Thyroid gland (tissue), 4 donors: ENCODE measurements around the gene PCBP3. TPM values are rescaled to one million over a fixed set of nuclear protein-coding genes. Genes with fewer than 3 reads are reported as not detected.

Experiments used
- DNase-seq, 2 donors: peaks; one replicate each; pipeline ENCODE4 v3.0.0-alpha.2; 2019
- H3K27ac ChIP-seq, 3 donors: fragments of 200-600 bp; sonication (generic); 1 replicate in 2 of 3; 2 replicates in 1 of 3; pipeline ENCODE4 v1.5.1; 2016 to 2019; ENCODE audit warnings: mild to moderate bottlenecking in 1 of 3, moderate library complexity in 1 of 3
- H3K27me3 ChIP-seq: fragments of 200-600 bp; sonication (generic); one replicate; pipeline ENCODE4 v1.5.1; 2019
- H3K36me3 ChIP-seq, 2 donors: fragments of 200-600 bp; sonication (generic); one replicate each; pipeline ENCODE4 v1.5.1; 2016 to 2019
- H3K4me1 ChIP-seq, 2 donors: fragments of 200-600 bp; sonication (generic); one replicate each; pipeline ENCODE4 v1.5.1; 2017 to 2019
- H3K4me3 ChIP-seq, 3 donors: fragments of 200-600 bp; sonication (generic); replicated peaks in 1 of 3; 1 replicate in 2 of 3; 2 replicates in 1 of 3; pipeline ENCODE4 v1.5.1; 2016; ENCODE audit warnings: mild to moderate bottlenecking in 1 of 3
- H3K9me3 ChIP-seq: fragments of 200-600 bp; sonication (generic); one replicate; pipeline ENCODE4 v1.5.1; 2017
- CTCF ChIP-seq, 6 experiments: fragments of 200-600 bp in 3 of 6; fragments of 450-650 bp in 3 of 6; sonication (generic) in 3 of 6; IDR thresholded peaks; one replicate each; pipeline ENCODE4 v1.5.1; 2016 to 2019; ENCODE audit warnings: antibody characterized with exemption in 6 of 6, mild to moderate bottlenecking in 2 of 6, inconsistent platforms in 1 of 6, moderate library complexity in 1 of 6
- POLR2A ChIP-seq, 2 donors: fragments of 450-650 bp; IDR thresholded peaks; one replicate each; pipeline ENCODE4 v1.6.1; 2017; ENCODE audit warnings: antibody characterized with exemption in 2 of 2, mild to moderate bottlenecking in 2 of 2, moderate library complexity in 1 of 2
- WGBS, 2 donors: methylation state at CpG; one replicate each; pipeline ENCODE4 v1.1.5; 2017; 5-methylcytosine and 5-hydroxymethylcytosine counted together
- intact Hi-C: fragments of 100-400 bp; cut with DNase I; formaldehyde crosslinking; loops from one replicate; pipeline ENCODE4 v1.15.1; 2023
- total RNA-seq, 4 donors: library from RNA; depleted of rRNA; stranded (reverse); fragments of >200 nt; gene quantifications; one replicate each; pipeline ENCODE4 v1.2.3, GENCODE V29; 2016

Gene PCBP3
- total RNA-seq, 4 donors from 2014 or later = 0.33 to 0.98 (median 0.54) TPM; not detected in 1

GRCh38 chr21:45909238-45909988 lies 265.9 kb downstream of the PCBP3 start:
- intact Hi-C loops = no loop called here
- WGBS, 2 donors = 58 to 84% methylated on average over 3 to 11 of the region's 23 CpGs
- no peaks in the 10 kb centered on the region for H3K4me1 ChIP-seq
- TF ChIP-seq CTCF (IDR thresholded peaks at IDR 0.05) (no peak), POLR2A (IDR thresholded peaks at IDR 0.05) (no peak)
- no peak overlapping the region for H3K4me3 ChIP-seq
- H3K27me3 ChIP-seq = no peaks in the 10 kb centered on the region
- no peaks in the 10 kb centered on the region for H3K36me3 ChIP-seq
- H3K9me3 ChIP-seq = no peaks in the 10 kb centered on the region
- DNase-seq = no peak
- H3K27ac ChIP-seq = no peak overlapping the region

GRCh38 chr21:45910155-45910547 lies 266.6 kb downstream of the PCBP3 start:
- no peak for TF ChIP-seq POLR2A (IDR thresholded peaks at IDR 0.05)
- TF ChIP-seq CTCF (IDR thresholded peaks at IDR 0.05) = no peak
- no peak overlapping the region for H3K27ac ChIP-seq
- DNase-seq = no peak
- intact Hi-C loops = no loop called here
- H3K4me3 ChIP-seq = no peak overlapping the region
- no peaks in the 10 kb centered on the region for H3K4me1 ChIP-seq
- no peaks in the 10 kb centered on the region for H3K36me3 ChIP-seq
- H3K9me3 ChIP-seq = no peaks in the 10 kb centered on the region
- H3K27me3 ChIP-seq = no peaks in the 10 kb centered on the region
- 30 to 43% methylated on average over 1 to 2 of the region's 5 CpGs for WGBS, 2 donors

GRCh38 chr21:45910548-45911221 lies 267.2 kb downstream of the PCBP3 start:
- intact Hi-C loops = no loop called here
- Histone ChIP-seq H3K27ac (no peak overlapping the region), H3K27me3 (no peaks in the 10 kb centered on the region), H3K36me3 (no peaks in the 10 kb centered on the region), H3K4me1 (no peaks in the 10 kb centered on the region), H3K4me3 (no peak overlapping the region), H3K9me3 (no peaks in the 10 kb centered on the region)
- TF ChIP-seq CTCF (IDR thresholded peaks at IDR 0.05) (no peak), POLR2A (IDR thresholded peaks at IDR 0.05) (no peak)
- WGBS, 2 donors = 64 to 70% methylated on average over 12 to 14 of the region's 28 CpGs
- DNase-seq = peak; percentile 20 to 30

- Histone ChIP-seq H3K9me3 (no peaks in the 10 kb centered on the region), H3K27me3 (no peaks in the 10 kb centered on the region), H3K27ac (no peak overlapping the region), H3K4me1 (no peaks in the 10 kb centered on the region), H3K4me3 (no peak overlapping the region), H3K36me3 (no peaks in the 10 kb centered on the region)
- 95 to 97% methylated on average over 15 of the region's 15 CpGs for WGBS, 2 donors
- no peak for TF ChIP-seq POLR2A (IDR thresholded peaks at IDR 0.05)
- no peak for TF ChIP-seq CTCF (IDR thresholded peaks at IDR 0.05)
- intact Hi-C loops = no loop called here
- no peak for DNase-seq
These were observed 268.3 kb downstream of the PCBP3 start for GRCh38 chr21:45911806-45912325.
